Ramos (cell line): ENCODE data around the gene C20orf202.

ENCODE experiments used
- in situ Hi-C: fragments of 300-500 bp; cut with MboI; formaldehyde crosslinking; loops from one replicate; pipeline ENCODE4 v1.14.3; 2022; ENCODE audit warnings: low sequenced_read_pairs; ENCODE audit not compliant: unreplicated experiment

The C20orf202 gene

GRCh38 chr20:1183153-1183552 is 20.1 kb upstream of the C20orf202 start:
- in situ Hi-C loops = no loop called here

GRCh38 chr20:1184260-1184637 is 19.0 kb upstream of the C20orf202 start:
- in situ Hi-C loops = no loop called here

GRCh38 chr20:1184638-1185315 is 18.5 kb upstream of the C20orf202 start, which contains the start of gene TMEM74B:
TSS of gene TMEM74B (minus strand) at chr20:1184981. CDS start at chr20:1183801, 1,180 bp downstream.
- in situ Hi-C loops = no loop called here

GRCh38 chr20:1185316-1185741 is 17.9 kb upstream of the C20orf202 start:
- in situ Hi-C loops = no loop called here

- in situ Hi-C loops = no loop called here
Measured at GRCh38 chr20:1185790-1186334, 17.4 kb upstream of the C20orf202 start.

GRCh38 chr20:1186367-1186991 is 16.8 kb upstream of the C20orf202 start:
- in situ Hi-C loops = no loop called here

- in situ Hi-C loops = no loop called here
Measured at GRCh38 chr20:1187605-1188171, 15.6 kb upstream of the C20orf202 start.

GRCh38 chr20:1188347-1188746 is 14.9 kb upstream of the C20orf202 start:
- in situ Hi-C loops = no loop called here

- in situ Hi-C loops = loop anchor here (10.0 kb wide), 1 partner anchor 375 kb away; no protein-coding TSS in a partner anchor
Measured at GRCh38 chr20:1189827-1190226, 13.4 kb upstream of the C20orf202 start.

- in situ Hi-C loops = loop anchor here (10.0 kb wide), 1 partner anchor 376 kb away; no protein-coding TSS in a partner anchor
Measured at GRCh38 chr20:1190847-1191246, 12.4 kb upstream of the C20orf202 start.

GRCh38 chr20:1191299-1191698 is 12.0 kb upstream of the C20orf202 start:
- in situ Hi-C loops = loop anchor here (10.0 kb wide), 1 partner anchor 376 kb away; no protein-coding TSS in a partner anchor

- in situ Hi-C loops = loop anchor here (10.0 kb wide), 1 partner anchor 380 kb away; no protein-coding TSS in a partner anchor
Measured at GRCh38 chr20:1195226-1195625, 8.0 kb upstream of the C20orf202 start.

GRCh38 chr20:1196634-1197033 is 6.6 kb upstream of the C20orf202 start:
- in situ Hi-C loops = loop anchor here (10.0 kb wide), 1 partner anchor 382 kb away; no protein-coding TSS in a partner anchor

GRCh38 chr20:1197801-1198200 is 5.5 kb upstream of the C20orf202 start:
- in situ Hi-C loops = loop anchor here (10.0 kb wide), 1 partner anchor 383 kb away; no protein-coding TSS in a partner anchor

GRCh38 chr20:1198751-1199150 is 4.5 kb upstream of the C20orf202 start:
- in situ Hi-C loops = loop anchor here (10.0 kb wide), 1 partner anchor 384 kb away; no protein-coding TSS in a partner anchor

GRCh38 chr20:1199212-1199873 is 3.9 kb upstream of the C20orf202 start:
- in situ Hi-C loops = loop anchor here (10.0 kb wide), 1 partner anchor 385 kb away; no protein-coding TSS in a partner anchor

GRCh38 chr20:1199964-1200363 is 3.3 kb upstream of the C20orf202 start:
- in situ Hi-C loops = loop anchor here (10.0 kb wide), 1 partner anchor 385 kb away; no protein-coding TSS in a partner anchor

- in situ Hi-C loops = no loop called here
Measured at GRCh38 chr20:1203630-1204029, 376 bp downstream of the C20orf202 start.

GRCh38 chr20:1204113-1204512 is 859 bp downstream of the C20orf202 start:
- in situ Hi-C loops = no loop called here

- in situ Hi-C loops = no loop called here
Measured at GRCh38 chr20:1204576-1204975, 1.3 kb downstream of the C20orf202 start.
